T-helper 2 cell (primary cell): Measurements from ENCODE around the gene RAB11B.
"Not testable (repeated sequence)": the region's sequence is repeated elsewhere in the genome, so short reads cannot be mapped to it uniquely, and the experiment has no call there.

Source experiments
- DNase-seq, 5 experiments: peaks; one replicate each; pipeline versions ENCODE4 v3.0.0 to v3.0.0-alpha.2; 2012 to 2022
- total RNA-seq, 2 donors: gene quantifications; one replicate each; lab custom pipeline; 2026; lab: John Stamatoyannopoulos, UW

RAB11B gene
- 19.9 to 26.2 reads per million in 2 donors for total RNA-seq

GRCh38 chr19:8389891-8390616 lies at the start of gene RAB11B:
RAB11B (plus strand) TSS chr19:8390360; CDS start chr19:8390417, 57 bp downstream.
- peak; percentile 88 to 100 (median 98) for DNase-seq

GRCh38 chr19:8341504-8341903 lies 48.7 kb upstream of the RAB11B start:
- not testable (repeated sequence) for DNase-seq

- DNase-seq = no peak
Observed at GRCh38 chr19:8342316-8342683, 47.9 kb upstream of the RAB11B start.

- DNase-seq = peak; percentile 82 to 96 (median 90)
Observed at GRCh38 chr19:8342684-8343482, 47.3 kb upstream of the RAB11B start, which contains the start of gene KANK3. KANK3 (minus strand) TSS chr19:8343262; CDS start chr19:8337828, 5,434 bp downstream.

GRCh38 chr19:8343483-8343844 lies 46.7 kb upstream of the RAB11B start:
- DNase-seq = no peak

GRCh38 chr19:8349629-8350372 lies 40.4 kb upstream of the RAB11B start:
- DNase-seq = not testable (repeated sequence)

- no peak for DNase-seq
Observed at GRCh38 chr19:8352134-8352827, 37.9 kb upstream of the RAB11B start.

GRCh38 chr19:8352845-8353244 lies 37.3 kb upstream of the RAB11B start:
- DNase-seq = not testable (repeated sequence)

- no peak for DNase-seq
Observed at GRCh38 chr19:8355631-8356402, 34.3 kb upstream of the RAB11B start.

- DNase-seq = no peak
Observed at GRCh38 chr19:8357007-8357521, 33.1 kb upstream of the RAB11B start.

GRCh38 chr19:8358948-8359347 lies 31.2 kb upstream of the RAB11B start:
- no peak for DNase-seq

- DNase-seq = no peak
Observed at GRCh38 chr19:8360196-8360595, 30.0 kb upstream of the RAB11B start.

- DNase-seq = peak in 1 of 5 experiments; percentile 46
Observed at GRCh38 chr19:8361921-8362793, 28.0 kb upstream of the RAB11B start.

GRCh38 chr19:8363803-8364771 lies 26.1 kb upstream of the RAB11B start, which contains the start of gene ANGPTL4:
ANGPTL4 (plus strand) TSS chr19:8364155; CDS start chr19:8364322, 167 bp downstream.
- DNase-seq = peak in 4 of 5 experiments; percentile 10 to 84 (median 17)

GRCh38 chr19:8366121-8366581 lies 24.0 kb upstream of the RAB11B start:
- no peak for DNase-seq

GRCh38 chr19:8366961-8367326 lies 23.2 kb upstream of the RAB11B start:
- DNase-seq = no peak

- DNase-seq = no peak
Observed at GRCh38 chr19:8367327-8368001, 22.7 kb upstream of the RAB11B start.
